ENCODE measurements around the gene RGMA.

Gene RGMA

GRCh38 chr15:93091465-93091864 lies 2.5 kb upstream of the RGMA start:
- DNase-seq, result no peak

GRCh38 chr15:93089727-93090305 lies 805 bp upstream of the RGMA start:
- no peak for DNase-seq

- peak; percentile 11 for DNase-seq
These were observed 621 bp downstream of the RGMA start for GRCh38 chr15:93088200-93088980.

DNA sequence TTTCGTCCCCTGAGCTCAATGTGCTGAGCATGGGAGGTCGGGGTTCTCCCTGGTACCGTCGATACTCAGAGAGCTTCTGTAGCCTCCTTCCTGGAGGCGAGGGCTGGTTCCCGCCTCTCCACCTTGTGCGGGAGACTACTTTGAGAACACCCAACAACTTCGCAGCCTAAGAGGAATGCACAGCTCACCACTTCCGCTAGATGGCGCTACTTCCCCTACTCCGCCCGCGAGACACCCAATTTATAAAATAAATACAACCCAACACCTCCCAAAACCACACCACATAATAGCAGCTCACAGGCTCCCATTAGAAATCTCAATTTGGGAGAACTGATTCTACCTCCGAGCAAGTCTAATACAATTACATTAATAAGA lies 1.2 kb downstream of the RGMA start:
- peak; percentile 79 for DNase-seq

GRCh38 chr15:93086791-93087190 lies 2.2 kb downstream of the RGMA start:
- no peak for DNase-seq

DNA sequence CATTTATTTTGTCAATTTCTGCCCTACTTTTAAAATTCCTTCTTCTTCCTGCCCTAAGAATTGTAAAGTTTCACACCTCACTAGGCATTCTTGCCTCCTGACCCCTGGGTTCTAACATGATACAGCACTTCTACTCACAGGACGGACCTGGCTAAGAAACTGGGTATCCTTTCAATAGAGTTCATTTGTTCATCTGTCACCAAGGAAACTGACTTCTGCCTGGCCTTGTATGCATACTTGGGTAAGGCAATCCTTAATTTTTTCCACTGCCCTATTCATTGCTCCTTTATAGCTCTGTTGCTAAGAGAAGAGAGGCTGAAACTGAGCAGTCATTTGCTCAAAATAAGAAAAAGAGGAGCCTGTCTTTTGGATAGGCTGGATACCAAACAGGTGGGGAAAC lies 3.3 kb downstream of the RGMA start:
- DNase-seq, result no peak

DNA sequence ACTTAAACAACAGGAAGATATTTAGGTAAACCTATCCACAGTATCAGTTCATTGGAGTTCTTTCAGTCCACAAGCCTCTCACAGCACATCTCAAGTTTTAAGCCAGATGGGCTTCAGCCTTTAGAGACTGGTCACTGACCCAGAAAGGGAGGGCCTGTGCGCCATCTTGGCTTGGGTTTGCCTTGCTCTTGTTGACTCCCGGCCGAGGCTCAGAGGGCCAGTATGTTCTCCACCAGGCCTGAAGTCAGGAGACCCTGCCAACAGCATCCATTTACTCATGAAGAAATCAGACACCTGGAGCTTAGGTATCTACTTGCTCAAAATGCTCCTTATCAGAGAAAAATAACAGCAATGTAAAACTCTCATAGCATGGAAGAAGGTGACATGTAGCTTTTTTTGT lies 6.2 kb downstream of the RGMA start:
- DNase-seq, result no peak

GRCh38 chr15:93081399-93081798 lies 7.6 kb downstream of the RGMA start:
- DNase-seq, result no peak

GRCh38 chr15:93080451-93080850 lies 8.6 kb downstream of the RGMA start:
- DNase-seq, result no peak

GRCh38 chr15:93076875-93077274 lies 12.1 kb downstream of the RGMA start:
- no peak for DNase-seq

GRCh38 chr15:93076217-93076616 lies 12.8 kb downstream of the RGMA start:
- DNase-seq, result no peak

DNA sequence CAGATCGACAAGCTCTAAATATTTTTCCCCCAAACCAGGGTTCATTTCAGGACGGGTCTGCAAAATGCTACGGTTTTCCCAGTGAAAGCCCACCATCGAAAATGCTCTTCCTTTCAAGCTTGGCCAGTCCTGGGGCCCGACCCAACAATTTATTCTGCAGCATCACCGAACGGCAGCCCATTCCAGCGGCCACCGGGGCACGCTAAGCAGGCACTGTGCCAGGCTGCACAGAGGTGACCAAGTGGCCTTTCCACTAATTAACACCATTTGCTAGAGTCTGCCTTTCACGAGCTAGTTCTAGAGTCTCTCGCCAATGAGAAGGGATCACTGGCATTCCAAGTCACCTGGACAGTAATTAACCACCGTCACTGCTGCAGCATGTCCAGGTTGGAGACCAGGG lies 14.4 kb downstream of the RGMA start:
- DNase-seq, result no peak

DNA sequence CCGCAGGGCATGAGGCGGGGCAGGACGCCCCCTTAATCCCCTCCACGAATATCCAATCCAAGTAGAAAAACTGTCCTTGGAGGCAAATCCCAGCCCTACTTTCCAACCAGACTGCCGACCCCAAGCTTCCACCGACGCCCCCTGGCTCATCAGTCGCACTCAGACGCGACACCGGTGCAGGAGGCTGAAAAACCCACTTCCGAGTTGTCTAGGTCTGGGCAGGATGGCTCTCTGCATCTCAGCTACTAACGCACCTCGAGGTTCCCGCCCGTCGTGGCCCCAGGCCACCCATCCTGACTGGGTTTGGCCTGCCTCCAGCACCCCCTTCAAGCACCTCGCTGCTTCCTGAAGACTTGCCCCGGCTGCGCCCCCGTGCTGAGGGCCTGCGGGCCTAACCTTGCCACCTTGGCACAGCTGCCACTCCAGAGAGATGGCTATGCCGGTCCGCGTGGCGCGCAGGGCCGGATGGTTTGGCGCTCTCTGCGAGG lies 15.5 kb downstream of the RGMA start:
- no peak for DNase-seq

DNA sequence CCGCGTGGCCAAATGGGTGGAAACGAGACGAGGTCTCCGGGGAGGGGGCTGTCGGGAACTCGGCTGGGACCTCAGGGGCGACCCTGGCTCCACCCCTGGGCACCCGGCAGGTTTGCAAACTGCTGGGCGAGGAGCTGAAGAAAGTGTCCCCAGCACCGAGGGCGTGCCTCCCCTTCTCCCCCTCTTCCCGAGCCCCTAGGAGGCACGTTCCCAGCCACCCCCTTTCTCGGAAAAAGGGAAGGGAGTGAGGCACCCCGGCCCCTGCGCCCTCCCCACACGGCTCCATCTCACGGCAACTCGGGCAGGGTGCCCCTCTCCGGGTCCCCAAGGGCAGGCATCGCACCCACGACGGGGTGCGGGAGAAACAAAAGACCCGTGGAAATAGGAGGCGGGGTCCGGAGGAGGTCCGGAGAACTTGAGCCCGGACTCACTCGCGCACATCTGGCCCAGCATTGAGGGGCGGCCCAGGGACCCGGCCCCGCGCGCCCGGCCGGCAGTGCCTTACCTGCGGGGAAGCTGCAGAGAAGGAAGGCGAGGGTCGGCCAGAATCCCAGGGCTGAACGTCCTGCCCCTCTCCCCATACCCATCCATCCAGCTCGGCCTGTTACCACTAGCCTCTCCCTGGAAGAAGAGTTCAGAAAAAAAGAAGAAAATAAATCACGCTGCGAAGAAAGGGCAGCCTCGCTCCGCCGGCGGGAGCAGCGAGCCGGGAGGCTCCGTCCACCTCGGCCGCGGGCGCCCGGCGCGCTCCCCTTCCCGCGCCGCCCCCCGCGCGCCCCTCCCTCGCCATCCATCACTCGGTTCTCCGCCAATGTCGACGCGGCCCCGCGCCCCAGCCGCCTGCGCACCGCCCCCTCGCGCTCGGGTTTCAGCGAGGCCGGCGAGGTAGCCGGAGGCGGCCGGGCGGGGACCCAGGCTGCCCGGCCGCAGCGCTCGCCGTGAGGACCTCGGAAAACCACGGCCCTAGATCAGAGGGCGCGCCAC lies 16.3 kb downstream of the RGMA start:
- no peak for DNase-seq

DNA sequence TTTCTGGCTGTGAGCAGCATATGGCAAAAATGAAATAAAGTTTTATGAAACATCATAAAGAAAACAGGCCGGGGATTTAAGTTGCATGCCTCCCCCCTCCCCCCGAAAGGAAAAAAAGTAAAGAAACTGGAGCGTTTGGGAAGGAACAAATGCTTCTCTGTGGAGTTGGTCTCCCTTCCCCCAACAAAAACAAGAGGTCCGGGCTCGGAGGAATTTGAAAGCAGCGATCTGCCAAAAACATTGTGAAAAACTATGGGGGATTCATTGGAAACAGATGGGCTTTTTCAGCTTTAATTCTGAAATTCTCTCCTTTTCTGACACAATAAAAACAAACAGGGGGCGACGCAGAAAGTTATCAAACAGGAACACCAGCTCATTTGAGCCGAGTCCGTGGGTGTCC lies 17.0 kb downstream of the RGMA start:
- DNase-seq, result no peak

GRCh38 chr15:93071469-93071936 lies 17.5 kb downstream of the RGMA start:
- DNase-seq, result no peak

GRCh38 chr15:93070551-93071296 lies 18.3 kb downstream of the RGMA start:
- no peak for DNase-seq

- no peak for DNase-seq
These were observed 18.9 kb downstream of the RGMA start for GRCh38 chr15:93070132-93070531.

GRCh38 chr15:93068581-93069199 lies 20.3 kb downstream of the RGMA start:
- DNase-seq, result no peak

DNA sequence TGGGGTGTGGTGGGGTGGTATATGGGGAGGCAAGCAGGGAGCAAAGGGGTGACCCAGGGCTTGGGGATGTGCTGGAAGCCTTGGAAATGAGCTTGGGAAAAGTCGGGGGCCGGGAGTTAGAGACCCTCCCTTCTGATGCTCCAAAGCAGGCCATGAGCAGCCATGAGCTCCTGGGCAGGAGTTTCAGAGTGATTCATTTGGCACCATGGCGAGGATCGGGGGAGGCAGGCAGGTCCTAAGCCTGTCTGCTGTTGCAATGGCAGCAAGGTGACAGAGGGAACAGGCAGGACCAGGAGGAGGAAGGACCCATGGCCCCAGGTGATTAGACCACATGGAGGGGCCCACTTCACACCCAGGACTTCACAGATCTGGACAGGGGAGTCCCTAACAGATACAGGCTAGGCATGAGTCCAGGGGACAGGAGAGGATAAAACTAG lies 21.3 kb downstream of the RGMA start:
- no peak for DNase-seq

- no peak for DNase-seq
These were observed 22.0 kb downstream of the RGMA start for GRCh38 chr15:93066834-93067648.

Measured in activated CD4-positive, alpha-beta T cell treated with anti-CD3 and anti-CD28 coated beads, Interleukin-2, Interleukin-6, amounts not matched to agents 100 ng/mL and 50 ng/mL, durations not matched to agents 16 hours and 8 hours (primary cell).